Activated naive CD8-positive, alpha-beta T cell (primary cell): ENCODE results near the gene DLG1.

Experiments
- H3K27ac Mint-ChIP-seq: one replicate; pipeline ENCODE4 v1.8.0; 2021; ENCODE audit warnings: mixed read lengths
- H3K27me3 Mint-ChIP-seq: one replicate; pipeline ENCODE4 v1.8.0; 2021; ENCODE audit warnings: mixed read lengths
- H3K36me3 Mint-ChIP-seq: one replicate; pipeline ENCODE4 v1.8.0; 2021; ENCODE audit warnings: mixed read lengths
- H3K4me1 Mint-ChIP-seq: one replicate; pipeline ENCODE4 v1.8.0; 2021; ENCODE audit warnings: low read depth, mixed read lengths
- H3K4me3 Mint-ChIP-seq: one replicate; pipeline ENCODE4 v1.8.0; 2021; ENCODE audit warnings: mild to moderate bottlenecking, mixed read lengths
- H3K9me3 Mint-ChIP-seq: one replicate; pipeline ENCODE4 v1.8.0; 2021; ENCODE audit warnings: low read depth, mixed read lengths

The DLG1 gene

GRCh38 chr3:197181741-197182140, 116.7 kb downstream of the DLG1 start:
- Mint-ChIP-seq H3K27me3 (no peaks in the 10 kb centered on the region), H3K4me3 (no peak overlapping the region), H3K9me3 (no peaks in the 10 kb centered on the region), H3K4me1 (peaks cover 5% of the 10 kb centered on the region), H3K27ac (no peak overlapping the region), H3K36me3 (peaks cover 6% of the 10 kb centered on the region)

GRCh38 chr3:197178998-197179397, 119.4 kb downstream of the DLG1 start:
- Mint-ChIP-seq H3K9me3 (no peaks in the 10 kb centered on the region), H3K4me1 (peaks cover 8% of the 10 kb centered on the region), H3K27me3 (no peaks in the 10 kb centered on the region), H3K27ac (no peak overlapping the region), H3K36me3 (peaks cover 6% of the 10 kb centered on the region), H3K4me3 (no peak overlapping the region)

- H3K27ac Mint-ChIP-seq, result no peak overlapping the region
- H3K9me3 Mint-ChIP-seq, result no peaks in the 10 kb centered on the region
- H3K27me3 Mint-ChIP-seq, result no peaks in the 10 kb centered on the region
- H3K36me3 Mint-ChIP-seq, result peaks cover 9% of the 10 kb centered on the region
- H3K4me3 Mint-ChIP-seq, result no peak overlapping the region
- H3K4me1 Mint-ChIP-seq, result peaks cover 15% of the 10 kb centered on the region
Measured at GRCh38 chr3:197175503-197175902, 122.9 kb downstream of the DLG1 start.

GRCh38 chr3:197174927-197175326, 123.5 kb downstream of the DLG1 start:
- Mint-ChIP-seq H3K4me1 (peaks cover 15% of the 10 kb centered on the region), H3K9me3 (no peaks in the 10 kb centered on the region), H3K27me3 (no peaks in the 10 kb centered on the region), H3K36me3 (peaks cover 9% of the 10 kb centered on the region), H3K4me3 (no peak overlapping the region), H3K27ac (no peak overlapping the region)

GRCh38 chr3:197173620-197174019, 124.8 kb downstream of the DLG1 start:
- H3K27ac Mint-ChIP-seq, result no peak overlapping the region
- peaks cover 9% of the 10 kb centered on the region for H3K36me3 Mint-ChIP-seq
- H3K4me1 Mint-ChIP-seq, result peaks cover 20% of the 10 kb centered on the region
- no peak overlapping the region for H3K4me3 Mint-ChIP-seq
- H3K9me3 Mint-ChIP-seq, result no peaks in the 10 kb centered on the region
- no peaks in the 10 kb centered on the region for H3K27me3 Mint-ChIP-seq

- peaks cover 27% of the 10 kb centered on the region for H3K4me1 Mint-ChIP-seq
- H3K27ac Mint-ChIP-seq, result no peak overlapping the region
- H3K36me3 Mint-ChIP-seq, result peaks cover 5% of the 10 kb centered on the region
- no peaks in the 10 kb centered on the region for H3K9me3 Mint-ChIP-seq
- no peak overlapping the region for H3K4me3 Mint-ChIP-seq
- H3K27me3 Mint-ChIP-seq, result no peaks in the 10 kb centered on the region
Measured at GRCh38 chr3:197171481-197172067, 126.8 kb downstream of the DLG1 start.

- Mint-ChIP-seq H3K4me1 (peaks cover 24% of the 10 kb centered on the region), H3K9me3 (no peaks in the 10 kb centered on the region), H3K27me3 (no peaks in the 10 kb centered on the region), H3K27ac (peak overlapping the region; percentile 7), H3K4me3 (no peak overlapping the region), H3K36me3 (peaks cover 10% of the 10 kb centered on the region)
Measured at GRCh38 chr3:197169028-197169427, 129.4 kb downstream of the DLG1 start.

GRCh38 chr3:197168606-197169005, 129.8 kb downstream of the DLG1 start:
- H3K4me1 Mint-ChIP-seq, result peaks cover 24% of the 10 kb centered on the region
- no peak overlapping the region for H3K4me3 Mint-ChIP-seq
- H3K9me3 Mint-ChIP-seq, result no peaks in the 10 kb centered on the region
- no peak overlapping the region for H3K27ac Mint-ChIP-seq
- no peaks in the 10 kb centered on the region for H3K27me3 Mint-ChIP-seq
- peaks cover 10% of the 10 kb centered on the region for H3K36me3 Mint-ChIP-seq

- Mint-ChIP-seq H3K4me3 (no peak overlapping the region), H3K4me1 (peaks cover 26% of the 10 kb centered on the region), H3K9me3 (no peaks in the 10 kb centered on the region), H3K27me3 (no peaks in the 10 kb centered on the region), H3K27ac (no peak overlapping the region), H3K36me3 (peaks cover 10% of the 10 kb centered on the region)
Measured at GRCh38 chr3:197168063-197168462, 130.3 kb downstream of the DLG1 start.

GRCh38 chr3:197167549-197167948, 130.9 kb downstream of the DLG1 start:
- no peak overlapping the region for H3K4me3 Mint-ChIP-seq
- no peaks in the 10 kb centered on the region for H3K27me3 Mint-ChIP-seq
- H3K27ac Mint-ChIP-seq, result no peak overlapping the region
- peaks cover 30% of the 10 kb centered on the region for H3K4me1 Mint-ChIP-seq
- H3K9me3 Mint-ChIP-seq, result no peaks in the 10 kb centered on the region
- peaks cover 11% of the 10 kb centered on the region for H3K36me3 Mint-ChIP-seq

- no peaks in the 10 kb centered on the region for H3K27me3 Mint-ChIP-seq
- no peak overlapping the region for H3K27ac Mint-ChIP-seq
- H3K36me3 Mint-ChIP-seq, result peaks cover 11% of the 10 kb centered on the region
- H3K9me3 Mint-ChIP-seq, result no peaks in the 10 kb centered on the region
- no peak overlapping the region for H3K4me3 Mint-ChIP-seq
- H3K4me1 Mint-ChIP-seq, result peaks cover 22% of the 10 kb centered on the region
Measured at GRCh38 chr3:197165890-197166289, 132.5 kb downstream of the DLG1 start.

GRCh38 chr3:197155046-197155445, 143.4 kb downstream of the DLG1 start:
- Mint-ChIP-seq H3K36me3 (peaks cover 42% of the 10 kb centered on the region), H3K27me3 (no peaks in the 10 kb centered on the region), H3K9me3 (peaks cover 21% of the 10 kb centered on the region), H3K4me1 (peaks cover 4% of the 10 kb centered on the region), H3K4me3 (no peak overlapping the region), H3K27ac (no peak overlapping the region)

- H3K27me3 Mint-ChIP-seq, result no peaks in the 10 kb centered on the region
- H3K27ac Mint-ChIP-seq, result no peak overlapping the region
- peaks cover 12% of the 10 kb centered on the region for H3K9me3 Mint-ChIP-seq
- peaks cover 33% of the 10 kb centered on the region for H3K36me3 Mint-ChIP-seq
- H3K4me3 Mint-ChIP-seq, result no peak overlapping the region
- peaks cover 14% of the 10 kb centered on the region for H3K4me1 Mint-ChIP-seq
Measured at GRCh38 chr3:197151580-197151979, 146.8 kb downstream of the DLG1 start.

GRCh38 chr3:197149528-197149927, 148.9 kb downstream of the DLG1 start:
- no peak overlapping the region for H3K27ac Mint-ChIP-seq
- peaks cover under 1% of the 10 kb centered on the region for H3K9me3 Mint-ChIP-seq
- H3K27me3 Mint-ChIP-seq, result no peaks in the 10 kb centered on the region
- H3K4me3 Mint-ChIP-seq, result no peak overlapping the region
- peaks cover 21% of the 10 kb centered on the region for H3K36me3 Mint-ChIP-seq
- peaks cover 20% of the 10 kb centered on the region for H3K4me1 Mint-ChIP-seq

- Mint-ChIP-seq H3K27me3 (no peaks in the 10 kb centered on the region), H3K4me1 (peaks cover 17% of the 10 kb centered on the region), H3K36me3 (peaks cover 23% of the 10 kb centered on the region), H3K9me3 (no peaks in the 10 kb centered on the region), H3K27ac (no peak overlapping the region), H3K4me3 (no peak overlapping the region)
Measured at GRCh38 chr3:197144188-197144587, 154.2 kb downstream of the DLG1 start.

GRCh38 chr3:197139586-197139985, 158.8 kb downstream of the DLG1 start:
- H3K4me3 Mint-ChIP-seq, result no peak overlapping the region
- H3K27me3 Mint-ChIP-seq, result no peaks in the 10 kb centered on the region
- H3K4me1 Mint-ChIP-seq, result peaks cover 5% of the 10 kb centered on the region
- H3K9me3 Mint-ChIP-seq, result peaks cover 5% of the 10 kb centered on the region
- H3K27ac Mint-ChIP-seq, result no peak overlapping the region
- peaks cover 32% of the 10 kb centered on the region for H3K36me3 Mint-ChIP-seq
